GM18499 (cell line): ENCODE measurements around the gene PLA2G3.

Source experiments
- ATAC-seq: cut with Tn5 transposase; IDR thresholded peaks from one replicate; pipeline ENCODE4 v1.9.1; 2021; ENCODE audit warnings: moderate number of reproducible peaks; ENCODE audit not compliant: insufficient read depth, unreplicated experiment

Gene PLA2G3

GRCh38 chr22:31089160-31090100 lies 50.9 kb downstream of the PLA2G3 start:
- ATAC-seq = no peak

- no peak for ATAC-seq
Observed at GRCh38 chr22:31088233-31088986, 51.9 kb downstream of the PLA2G3 start.

- ATAC-seq = no peak
Observed at GRCh38 chr22:31087744-31088215, 52.5 kb downstream of the PLA2G3 start.

- ATAC-seq = no peak
Observed at GRCh38 chr22:31086703-31087330, 53.5 kb downstream of the PLA2G3 start.

- no peak for ATAC-seq
Observed at GRCh38 chr22:31085928-31086327, 54.4 kb downstream of the PLA2G3 start.

GRCh38 chr22:31085493-31085824 lies 54.8 kb downstream of the PLA2G3 start:
- ATAC-seq = no peak

- ATAC-seq = no peak
Observed at GRCh38 chr22:31084811-31085492, 55.4 kb downstream of the PLA2G3 start.
